Vagina (tissue), 2 donors: ENCODE data around the gene FRY. TPM values are rescaled to one million over a fixed set of nuclear protein-coding genes. Genes with fewer than 3 reads are reported as not detected.

Experiments used
- DNase-seq, 2 donors: peaks; one replicate each; pipeline ENCODE4 v3.0.0-alpha.2; 2017; ENCODE audit errors: extremely low spot score in 2 of 2
- H3K27ac ChIP-seq: fragments of 200-600 bp; sonication (generic); one replicate; pipeline ENCODE4 v1.5.1; 2019
- H3K27me3 ChIP-seq: fragments of 200-600 bp; sonication (generic); one replicate; pipeline ENCODE4 v1.5.1; 2019
- H3K36me3 ChIP-seq, 2 donors: fragments of 200-600 bp; sonication (generic); one replicate each; pipeline ENCODE4 v1.5.1; 2017 to 2019
- H3K4me1 ChIP-seq: fragments of 200-600 bp; sonication (generic); one replicate; pipeline ENCODE4 v1.5.1; 2019
- H3K4me3 ChIP-seq, 2 donors: fragments of 200-600 bp; sonication (generic); 1 replicate in 1 of 2; 2 replicates in 1 of 2; pipeline ENCODE4 v1.5.1; 2016 to 2019
- H3K9me3 ChIP-seq: fragments of 200-600 bp; sonication (generic); one replicate; pipeline ENCODE4 v1.5.1; 2019
- CTCF ChIP-seq, 3 experiments: fragments of 450-650 bp in 2 of 3; fragments of 200-600 bp in 1 of 3; sonication (generic) in 1 of 3; IDR thresholded peaks; one replicate each; pipeline ENCODE4 v1.5.1; 2017 to 2019; ENCODE audit warnings: antibody characterized with exemption in 3 of 3, mild to moderate bottlenecking in 2 of 3, moderate library complexity in 2 of 3
- POLR2A ChIP-seq, 2 donors: fragments of 450-650 bp; IDR thresholded peaks; one replicate each; pipeline ENCODE4 v1.6.1; 2017; ENCODE audit warnings: antibody characterized with exemption in 2 of 2, mild to moderate bottlenecking in 2 of 2, moderate library complexity in 2 of 2
- POLR2AphosphoS5 ChIP-seq, 2 donors: sonication (generic); formaldehyde crosslinking; IDR thresholded peaks; one replicate each; pipeline ENCODE4 v1.9.0; 2017; ENCODE audit warnings: antibody characterized with exemption in 2 of 2, mild to moderate bottlenecking in 2 of 2, low read depth in 1 of 2; ENCODE audit not compliant: insufficient read depth in 1 of 2
- intact Hi-C: fragments of 100-400 bp; cut with DNase I; formaldehyde crosslinking; loops from one replicate; pipeline ENCODE4 v1.15.1; 2023
- total RNA-seq: library from RNA; depleted of rRNA; stranded (reverse); fragments of >200 nt; gene quantifications from one replicate; pipeline ENCODE4 v1.2.3, GENCODE V29; 2016

The FRY gene
- total RNA-seq, 1 donor from 2014 or later, result 11.0 TPM

GRCh38 chr13:32232263-32232662 is 200.7 kb downstream of the FRY start:
- intact Hi-C loops, result no loop called here
- no peaks in the 10 kb centered on the region for H3K9me3 ChIP-seq
- no peak for DNase-seq
- TF ChIP-seq POLR2A (IDR thresholded peaks at IDR 0.05), result no peak
- TF ChIP-seq POLR2AphosphoS5 (IDR thresholded peaks at IDR 0.05; ENCODE audit: insufficient read depth in 1 of 2, low read depth in 1 of 2), result no peak
- no peak for TF ChIP-seq CTCF (IDR thresholded peaks at IDR 0.05)
- H3K4me3 ChIP-seq, result no peak overlapping the region
- no peaks in the 10 kb centered on the region for H3K4me1 ChIP-seq
- no peaks in the 10 kb centered on the region for H3K27me3 ChIP-seq
- H3K27ac ChIP-seq, result no peak overlapping the region
- H3K36me3 ChIP-seq, result peaks cover 0 to 18% of the 10 kb centered on the region in 2 donors

- DNase-seq, result no peak
- H3K4me1 ChIP-seq, result no peaks in the 10 kb centered on the region
- H3K27ac ChIP-seq, result no peak overlapping the region
- no peaks in the 10 kb centered on the region for H3K9me3 ChIP-seq
- H3K36me3 ChIP-seq, result peaks cover 0 to 26% of the 10 kb centered on the region in 2 donors
- no peaks in the 10 kb centered on the region for H3K27me3 ChIP-seq
- TF ChIP-seq POLR2AphosphoS5 (IDR thresholded peaks at IDR 0.05; ENCODE audit: insufficient read depth in 1 of 2, low read depth in 1 of 2), result no peak
- no peak for TF ChIP-seq CTCF (IDR thresholded peaks at IDR 0.05)
- TF ChIP-seq POLR2A (IDR thresholded peaks at IDR 0.05), result no peak
- H3K4me3 ChIP-seq, result no peak overlapping the region
- intact Hi-C loops, result no loop called here
Observed at GRCh38 chr13:32233062-32233461, 201.5 kb downstream of the FRY start.

DNA sequence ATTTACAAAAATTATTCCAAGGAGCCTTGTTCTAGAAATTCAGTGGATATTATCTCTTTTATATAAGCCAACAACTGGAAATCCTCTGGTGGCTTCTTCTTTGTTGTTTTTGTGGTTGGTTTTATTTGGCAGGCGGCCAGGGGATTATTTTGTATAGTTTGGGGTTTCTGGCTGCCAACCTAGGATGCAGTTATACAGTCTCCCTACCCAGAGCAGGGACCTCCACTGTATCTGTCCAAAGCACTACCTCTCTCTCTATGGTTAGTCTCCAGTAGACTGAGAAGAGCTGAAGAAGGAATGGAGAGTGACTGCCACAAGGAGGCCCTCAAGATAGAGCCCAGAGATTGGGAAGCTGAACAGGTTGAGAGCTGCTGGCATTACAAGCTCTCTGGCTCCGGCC is 203.3 kb downstream of the FRY start:
- H3K27ac ChIP-seq, result no peak overlapping the region
- TF ChIP-seq POLR2A (IDR thresholded peaks at IDR 0.05) (no peak), POLR2AphosphoS5 (IDR thresholded peaks at IDR 0.05; ENCODE audit: insufficient read depth in 1 of 2, low read depth in 1 of 2) (no peak), CTCF (IDR thresholded peaks at IDR 0.05) (no peak)
- no peaks in the 10 kb centered on the region for H3K27me3 ChIP-seq
- H3K4me1 ChIP-seq, result no peaks in the 10 kb centered on the region
- intact Hi-C loops, result no loop called here
- no peaks in the 10 kb centered on the region for H3K9me3 ChIP-seq
- no peak for DNase-seq
- peaks cover 0 to 36% of the 10 kb centered on the region in 2 donors for H3K36me3 ChIP-seq
- no peak overlapping the region for H3K4me3 ChIP-seq

DNA sequence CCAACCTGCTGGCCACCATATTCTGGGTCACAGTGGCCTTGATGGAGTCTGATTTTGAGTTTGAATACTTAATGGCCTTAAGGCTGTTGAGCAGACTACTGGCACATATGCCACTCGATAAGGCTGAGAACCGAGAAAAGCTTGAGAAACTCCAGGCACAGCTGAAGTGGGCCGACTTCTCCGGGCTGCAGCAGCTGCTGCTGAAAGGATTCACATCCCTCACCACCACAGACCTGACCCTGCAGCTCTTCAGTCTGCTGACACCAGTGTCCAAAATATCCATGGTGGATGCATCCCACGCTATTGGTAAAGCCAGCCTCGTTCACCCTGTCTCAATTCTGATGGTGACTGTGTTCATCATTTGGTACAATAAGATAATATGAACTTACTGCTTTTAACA is 206.1 kb downstream of the FRY start:
- Histone ChIP-seq H3K4me1 (no peaks in the 10 kb centered on the region), H3K9me3 (no peaks in the 10 kb centered on the region), H3K27me3 (no peaks in the 10 kb centered on the region), H3K27ac (no peak overlapping the region), H3K4me3 (no peak overlapping the region), H3K36me3 (peaks cover 0 to 42% of the 10 kb centered on the region in 2 donors)
- no peak for DNase-seq
- intact Hi-C loops, result no loop called here
- TF ChIP-seq CTCF (IDR thresholded peaks at IDR 0.05) (no peak), POLR2AphosphoS5 (IDR thresholded peaks at IDR 0.05; ENCODE audit: insufficient read depth in 1 of 2, low read depth in 1 of 2) (no peak), POLR2A (IDR thresholded peaks at IDR 0.05) (no peak)

- Histone ChIP-seq H3K27ac (no peak overlapping the region), H3K4me3 (no peak overlapping the region), H3K9me3 (no peaks in the 10 kb centered on the region), H3K27me3 (no peaks in the 10 kb centered on the region), H3K36me3 (peaks cover 0 to 15% of the 10 kb centered on the region in 2 donors), H3K4me1 (no peaks in the 10 kb centered on the region)
- TF ChIP-seq POLR2A (IDR thresholded peaks at IDR 0.05) (no peak), POLR2AphosphoS5 (IDR thresholded peaks at IDR 0.05; ENCODE audit: insufficient read depth in 1 of 2, low read depth in 1 of 2) (no peak), CTCF (IDR thresholded peaks at IDR 0.05) (no peak)
- intact Hi-C loops, result no loop called here
- DNase-seq, result no peak
Observed at GRCh38 chr13:32243695-32244094, 212.1 kb downstream of the FRY start.
